ENCODE data around the gene GLG1. TPM values are rescaled to one million over a fixed set of nuclear protein-coding genes. Genes with fewer than 3 reads are reported as not detected.

The GLG1 gene
- polyA plus RNA-seq, 2 donors, result 17.9 to 20.6 TPM

DNA sequence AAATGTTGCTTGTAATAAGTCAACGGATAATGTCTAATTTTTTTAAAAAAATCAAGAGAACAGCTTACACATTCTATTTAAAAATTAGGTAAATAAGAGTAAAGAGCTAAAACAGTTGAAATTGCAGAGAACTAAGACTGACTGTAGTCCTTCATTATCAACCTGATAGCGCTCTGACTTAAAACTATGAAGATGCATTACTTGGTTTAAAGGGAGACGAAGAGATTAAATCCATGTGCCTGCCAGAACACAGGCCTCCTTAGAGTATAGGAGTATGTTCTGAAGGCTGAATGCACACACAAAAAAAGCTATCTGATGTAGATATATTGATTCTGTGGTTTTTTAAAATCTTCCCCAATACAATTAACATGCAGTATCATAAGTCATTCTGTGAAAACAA is 28.5 kb downstream of the GLG1 start:
- Histone ChIP-seq H3K27me3 (ENCODE audit: control insufficient read depth in 1 of 2, insufficient read depth in 2 of 2, low read length in 2 of 2) (no peaks in the 10 kb centered on the region), H3K27ac (ENCODE audit: low read depth in 2 of 2, low read length in 1 of 2) (no peak overlapping the region), H3K4me1 (ENCODE audit: control insufficient read depth in 2 of 2, insufficient read depth in 2 of 2, low read length in 1 of 2) (peaks cover 0 to 3% of the 10 kb centered on the region in 2 donors), H3K4me3 (ENCODE audit: low read depth in 1 of 2, low read length in 2 of 2) (no peak overlapping the region), H3K36me3 (ENCODE audit: control insufficient read depth in 2 of 2, insufficient read depth in 2 of 2, low read length in 1 of 2) (no peaks in the 10 kb centered on the region), H3K9me3 (ENCODE audit: control insufficient read depth in 2 of 2, insufficient read depth in 1 of 2, low read depth in 1 of 2, low read length in 1 of 2) (no peaks in the 10 kb centered on the region)
- 83 to 84% methylated on average over 3 of the region's 3 CpGs for WGBS, 2 donors

DNA sequence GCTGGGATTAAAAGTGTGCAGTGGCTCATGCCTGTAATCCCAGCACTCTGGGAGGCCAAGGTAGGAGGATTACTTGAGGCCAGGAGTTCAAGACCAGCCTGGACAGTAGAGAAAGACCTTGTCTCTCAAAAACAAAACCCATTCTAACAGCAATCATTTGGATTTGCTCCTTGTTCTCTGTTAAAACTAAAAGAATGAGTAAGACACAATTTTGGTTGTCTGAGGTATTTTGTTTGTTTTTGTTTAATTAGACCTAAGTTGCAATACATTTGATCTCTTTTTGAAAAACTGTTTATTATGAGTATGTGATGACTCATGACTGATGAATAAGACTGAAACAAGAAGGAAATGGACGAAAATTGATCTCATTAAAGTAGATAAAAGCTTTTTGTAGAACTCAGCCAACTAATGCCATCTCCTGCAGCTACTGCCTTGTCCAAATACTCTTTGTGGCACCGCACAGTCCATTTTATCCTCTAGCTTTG is 29.0 kb downstream of the GLG1 start:
- H3K4me1 ChIP-seq (ENCODE audit: control insufficient read depth in 2 of 2, insufficient read depth in 2 of 2, low read length in 1 of 2), result peaks cover 0 to 3% of the 10 kb centered on the region in 2 donors
- H3K4me3 ChIP-seq (ENCODE audit: low read depth in 1 of 2, low read length in 2 of 2), result no peak overlapping the region
- WGBS, 2 donors, result 38 to 40% methylated on average over 2 of the region's 2 CpGs
- no peaks in the 10 kb centered on the region for H3K36me3 ChIP-seq (ENCODE audit: control insufficient read depth in 2 of 2, insufficient read depth in 2 of 2, low read length in 1 of 2)
- H3K27me3 ChIP-seq (ENCODE audit: control insufficient read depth in 1 of 2, insufficient read depth in 2 of 2, low read length in 2 of 2), result no peaks in the 10 kb centered on the region
- no peaks in the 10 kb centered on the region for H3K9me3 ChIP-seq (ENCODE audit: control insufficient read depth in 2 of 2, insufficient read depth in 1 of 2, low read depth in 1 of 2, low read length in 1 of 2)
- H3K27ac ChIP-seq (ENCODE audit: low read depth in 2 of 2, low read length in 1 of 2), result no peak overlapping the region

DNA sequence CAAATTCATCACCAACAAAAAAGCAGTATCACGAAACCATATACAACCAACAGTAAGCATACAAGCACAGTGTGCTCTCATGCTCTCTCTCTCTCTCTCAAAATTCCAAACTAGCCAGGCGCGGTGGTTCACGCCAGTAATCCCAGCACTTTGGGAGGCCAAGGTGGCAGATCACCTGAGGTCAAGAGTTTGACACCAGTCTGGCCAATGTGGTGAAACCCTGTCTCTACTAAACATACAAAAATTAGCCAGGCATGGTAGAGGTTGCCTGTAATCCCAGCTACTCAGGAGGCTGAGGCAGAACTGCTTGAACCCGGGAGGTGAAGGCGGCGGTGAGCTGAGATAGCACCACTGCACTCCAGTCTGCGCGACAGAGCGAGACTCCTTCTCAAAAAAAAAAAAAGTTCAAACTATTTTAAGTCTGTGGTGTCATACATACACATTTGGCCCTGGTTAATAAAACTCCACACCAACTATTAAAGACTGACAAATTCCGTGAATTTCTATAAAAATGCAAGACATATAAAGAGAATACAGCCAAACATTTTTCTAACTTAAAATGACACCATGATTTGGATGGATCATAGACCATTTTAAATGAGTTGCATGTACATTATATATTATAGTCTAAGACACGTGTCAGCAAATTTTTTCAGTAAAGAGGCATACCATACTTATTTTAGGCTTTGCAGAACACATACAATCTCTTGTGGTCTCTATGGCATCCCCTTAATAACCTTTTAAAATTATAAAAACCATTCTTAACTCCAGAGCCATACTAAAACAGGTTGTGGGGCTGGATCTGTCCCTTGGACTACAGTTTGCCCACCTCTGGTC is 30.9 kb downstream of the GLG1 start:
- no peaks in the 10 kb centered on the region for H3K9me3 ChIP-seq (ENCODE audit: control insufficient read depth in 2 of 2, insufficient read depth in 1 of 2, low read depth in 1 of 2, low read length in 1 of 2)
- H3K27ac ChIP-seq (ENCODE audit: low read depth in 2 of 2, low read length in 1 of 2), result no peak overlapping the region
- peaks cover 0 to 3% of the 10 kb centered on the region in 2 donors for H3K4me1 ChIP-seq (ENCODE audit: control insufficient read depth in 2 of 2, insufficient read depth in 2 of 2, low read length in 1 of 2)
- H3K4me3 ChIP-seq (ENCODE audit: low read depth in 1 of 2, low read length in 2 of 2), result no peak overlapping the region
- H3K36me3 ChIP-seq (ENCODE audit: control insufficient read depth in 2 of 2, insufficient read depth in 2 of 2, low read length in 1 of 2), result no peaks in the 10 kb centered on the region
- no peaks in the 10 kb centered on the region for H3K27me3 ChIP-seq (ENCODE audit: control insufficient read depth in 1 of 2, insufficient read depth in 2 of 2, low read length in 2 of 2)
- WGBS, 2 donors, result 91 to 94% methylated on average over 12 of the region's 12 CpGs

DNA sequence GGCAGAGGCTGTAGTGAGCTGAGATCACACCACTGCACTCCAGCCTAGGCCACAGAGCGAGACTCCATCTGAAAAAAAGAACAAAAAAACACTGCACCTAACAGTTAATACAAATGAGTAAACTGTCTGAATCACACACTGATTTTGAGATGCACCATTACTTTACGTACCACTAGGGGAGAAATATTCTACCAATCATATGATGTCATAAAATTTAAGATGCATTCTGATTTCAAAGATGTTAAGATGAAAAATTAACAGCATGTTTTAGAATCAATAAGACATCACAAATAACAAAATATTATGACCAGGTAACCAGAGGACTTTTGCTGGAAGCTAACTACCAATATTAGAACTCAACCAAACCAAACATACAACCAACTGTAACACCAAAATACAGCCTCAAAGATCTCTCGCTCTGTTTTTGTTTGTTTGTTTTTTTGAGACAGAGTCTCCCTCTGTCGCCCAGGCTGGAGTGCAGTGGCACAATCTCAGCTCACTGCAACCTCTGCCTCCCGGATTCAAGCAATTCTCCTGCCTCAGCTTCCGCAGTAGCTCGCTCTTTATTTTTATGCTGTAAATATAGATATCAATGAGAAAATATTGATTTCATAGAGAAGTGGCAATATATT is 31.6 kb downstream of the GLG1 start:
- WGBS, 2 donors, result 91 to 95% methylated on average over 7 of the region's 7 CpGs
- Histone ChIP-seq H3K4me1 (ENCODE audit: control insufficient read depth in 2 of 2, insufficient read depth in 2 of 2, low read length in 1 of 2) (peaks cover 0 to 5% of the 10 kb centered on the region in 2 donors), H3K9me3 (ENCODE audit: control insufficient read depth in 2 of 2, insufficient read depth in 1 of 2, low read depth in 1 of 2, low read length in 1 of 2) (no peaks in the 10 kb centered on the region), H3K36me3 (ENCODE audit: control insufficient read depth in 2 of 2, insufficient read depth in 2 of 2, low read length in 1 of 2) (no peaks in the 10 kb centered on the region), H3K27me3 (ENCODE audit: control insufficient read depth in 1 of 2, insufficient read depth in 2 of 2, low read length in 2 of 2) (no peaks in the 10 kb centered on the region), H3K4me3 (ENCODE audit: low read depth in 1 of 2, low read length in 2 of 2) (no peak overlapping the region), H3K27ac (ENCODE audit: low read depth in 2 of 2, low read length in 1 of 2) (no peak overlapping the region)

DNA sequence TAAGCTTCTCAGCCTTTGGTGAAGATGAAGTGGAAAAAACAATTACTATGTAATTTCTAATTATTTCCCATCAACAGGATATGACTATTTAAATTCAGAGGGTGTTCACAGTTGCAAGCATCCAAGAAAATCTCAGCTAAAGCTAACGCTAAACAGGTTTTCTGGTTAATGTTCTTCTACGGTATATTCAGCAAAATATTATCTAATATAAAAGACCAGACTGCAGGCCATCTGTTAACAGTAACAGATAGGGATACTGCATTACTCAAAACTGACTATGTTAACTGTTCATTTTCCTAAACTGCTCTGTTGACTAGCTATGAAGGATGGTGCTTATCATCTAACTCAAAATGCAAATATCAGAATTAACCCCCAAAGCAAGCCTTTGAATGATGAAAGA is 32.8 kb downstream of the GLG1 start:
- Histone ChIP-seq H3K27ac (ENCODE audit: low read depth in 2 of 2, low read length in 1 of 2) (no peak overlapping the region), H3K4me1 (ENCODE audit: control insufficient read depth in 2 of 2, insufficient read depth in 2 of 2, low read length in 1 of 2) (peaks cover 0 to 5% of the 10 kb centered on the region in 2 donors), H3K36me3 (ENCODE audit: control insufficient read depth in 2 of 2, insufficient read depth in 2 of 2, low read length in 1 of 2) (no peaks in the 10 kb centered on the region), H3K27me3 (ENCODE audit: control insufficient read depth in 1 of 2, insufficient read depth in 2 of 2, low read length in 2 of 2) (no peaks in the 10 kb centered on the region), H3K4me3 (ENCODE audit: low read depth in 1 of 2, low read length in 2 of 2) (no peak overlapping the region), H3K9me3 (ENCODE audit: control insufficient read depth in 2 of 2, insufficient read depth in 1 of 2, low read depth in 1 of 2, low read length in 1 of 2) (no peaks in the 10 kb centered on the region)
- WGBS, 2 donors, result 76 to 82% methylated on average over 2 of the region's 2 CpGs

DNA sequence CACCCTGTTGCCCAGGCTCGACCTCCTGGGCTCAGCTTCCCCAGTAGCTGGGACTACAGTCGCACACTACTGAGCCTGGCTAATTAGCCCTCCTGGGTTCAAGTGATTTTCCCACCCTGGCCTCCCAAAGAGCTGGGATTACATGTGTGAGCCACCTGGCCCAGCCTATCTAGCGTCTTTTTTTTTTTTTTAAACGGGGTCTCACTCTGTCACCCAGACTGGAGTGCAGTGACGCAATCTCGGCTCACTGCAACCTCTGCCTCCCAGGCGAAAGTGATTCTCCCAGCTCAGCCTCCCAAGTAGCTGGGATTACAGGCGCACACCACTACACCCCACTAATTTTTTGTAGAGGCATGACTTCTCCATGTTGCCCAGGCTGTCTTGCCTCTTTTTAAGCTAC is 33.3 kb downstream of the GLG1 start:
- Histone ChIP-seq H3K27ac (ENCODE audit: low read depth in 2 of 2, low read length in 1 of 2) (no peak overlapping the region), H3K9me3 (ENCODE audit: control insufficient read depth in 2 of 2, insufficient read depth in 1 of 2, low read depth in 1 of 2, low read length in 1 of 2) (no peaks in the 10 kb centered on the region), H3K27me3 (ENCODE audit: control insufficient read depth in 1 of 2, insufficient read depth in 2 of 2, low read length in 2 of 2) (no peaks in the 10 kb centered on the region), H3K36me3 (ENCODE audit: control insufficient read depth in 2 of 2, insufficient read depth in 2 of 2, low read length in 1 of 2) (no peaks in the 10 kb centered on the region), H3K4me3 (ENCODE audit: low read depth in 1 of 2, low read length in 2 of 2) (no peak overlapping the region), H3K4me1 (ENCODE audit: control insufficient read depth in 2 of 2, insufficient read depth in 2 of 2, low read length in 1 of 2) (peaks cover 0 to 5% of the 10 kb centered on the region in 2 donors)
- WGBS, 2 donors, result 80 to 84% methylated on average over 8 of the region's 8 CpGs

DNA sequence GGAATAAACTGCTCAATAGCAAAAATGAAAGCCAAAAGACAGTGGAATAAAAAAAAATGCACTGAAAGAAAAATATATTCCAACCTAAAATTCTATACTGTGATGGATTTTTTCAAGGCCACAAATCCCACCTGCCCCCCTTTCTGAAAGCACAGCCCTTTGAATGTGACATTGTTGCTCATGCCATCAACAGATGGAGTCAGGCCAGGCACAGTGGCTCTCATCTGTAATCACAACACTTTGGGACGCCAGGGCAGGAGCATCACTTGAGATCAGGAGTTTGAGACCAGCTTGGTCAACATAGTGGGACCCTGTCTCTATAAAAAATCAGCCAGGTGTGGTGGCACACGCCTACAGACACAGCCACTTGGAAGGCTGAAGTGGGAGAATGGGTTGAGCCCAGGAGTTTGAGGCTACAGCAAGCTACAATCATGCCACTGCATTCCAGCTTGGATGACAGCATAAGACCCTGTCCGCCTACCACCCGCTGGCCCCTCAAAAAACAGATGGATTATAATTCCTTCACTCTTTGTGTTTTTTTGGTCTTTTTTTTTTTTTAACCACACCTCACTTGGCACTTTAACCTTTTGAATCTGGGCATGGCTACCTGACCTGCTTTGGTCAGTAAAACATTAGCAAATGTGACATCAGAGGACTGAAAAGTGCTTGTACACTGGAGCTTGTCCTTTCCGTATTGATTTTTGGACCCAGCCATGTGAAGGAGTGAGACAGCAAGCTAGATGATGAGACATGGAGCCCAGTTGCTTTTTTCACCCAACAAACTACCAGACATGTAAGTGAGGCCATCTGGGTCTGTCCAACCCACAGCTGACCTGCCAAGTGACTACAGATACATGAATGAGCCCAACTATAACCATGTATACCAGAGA is 36.3 kb downstream of the GLG1 start:
- no peaks in the 10 kb centered on the region for H3K9me3 ChIP-seq (ENCODE audit: control insufficient read depth in 2 of 2, insufficient read depth in 1 of 2, low read depth in 1 of 2, low read length in 1 of 2)
- no peaks in the 10 kb centered on the region for H3K27me3 ChIP-seq (ENCODE audit: control insufficient read depth in 1 of 2, insufficient read depth in 2 of 2, low read length in 2 of 2)
- H3K4me1 ChIP-seq (ENCODE audit: control insufficient read depth in 2 of 2, insufficient read depth in 2 of 2, low read length in 1 of 2), result peaks cover 0 to 3% of the 10 kb centered on the region in 2 donors
- H3K36me3 ChIP-seq (ENCODE audit: control insufficient read depth in 2 of 2, insufficient read depth in 2 of 2, low read length in 1 of 2), result no peaks in the 10 kb centered on the region
- 85 to 93% methylated on average over 5 of the region's 5 CpGs for WGBS, 2 donors
- no peak overlapping the region for H3K27ac ChIP-seq (ENCODE audit: low read depth in 2 of 2, low read length in 1 of 2)
- H3K4me3 ChIP-seq (ENCODE audit: low read depth in 1 of 2, low read length in 2 of 2), result no peak overlapping the region

DNA sequence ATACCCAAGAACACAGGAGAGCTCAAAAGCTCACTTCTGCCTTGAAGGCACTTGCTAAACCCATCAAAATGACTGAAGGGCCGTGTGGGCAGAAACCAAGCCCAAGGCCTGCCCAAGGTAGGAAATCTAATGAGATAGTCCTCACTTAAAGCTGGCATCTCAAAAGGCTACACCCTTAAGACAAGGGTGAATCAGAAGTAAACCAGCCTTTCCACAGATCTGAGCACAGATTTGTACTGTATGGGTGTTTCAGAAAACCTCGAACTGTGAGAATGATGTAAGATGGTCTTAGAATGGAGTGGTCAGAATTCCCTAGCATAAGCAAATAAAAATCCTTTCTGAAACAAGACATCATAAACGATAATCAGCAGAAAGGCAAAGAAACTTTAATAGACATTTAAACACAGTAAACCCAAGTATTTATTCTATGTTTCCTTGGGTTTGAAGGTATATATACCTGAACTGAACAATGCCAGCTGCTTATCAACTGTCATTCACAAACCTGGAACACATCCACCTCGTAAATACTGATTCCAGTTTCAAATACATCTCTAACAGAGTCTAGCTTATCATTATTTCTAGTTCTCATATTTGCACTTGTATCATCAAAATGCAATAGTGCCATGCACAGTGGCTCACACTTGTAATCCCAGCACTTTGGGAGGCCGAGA is 37.8 kb downstream of the GLG1 start:
- 67 to 81% methylated on average over 5 of the region's 5 CpGs for WGBS, 2 donors
- Histone ChIP-seq H3K4me1 (ENCODE audit: control insufficient read depth in 2 of 2, insufficient read depth in 2 of 2, low read length in 1 of 2) (peaks cover 0 to 3% of the 10 kb centered on the region in 2 donors), H3K27ac (ENCODE audit: low read depth in 2 of 2, low read length in 1 of 2) (no peak overlapping the region), H3K36me3 (ENCODE audit: control insufficient read depth in 2 of 2, insufficient read depth in 2 of 2, low read length in 1 of 2) (no peaks in the 10 kb centered on the region), H3K27me3 (ENCODE audit: control insufficient read depth in 1 of 2, insufficient read depth in 2 of 2, low read length in 2 of 2) (no peaks in the 10 kb centered on the region), H3K9me3 (ENCODE audit: control insufficient read depth in 2 of 2, insufficient read depth in 1 of 2, low read depth in 1 of 2, low read length in 1 of 2) (no peaks in the 10 kb centered on the region), H3K4me3 (ENCODE audit: low read depth in 1 of 2, low read length in 2 of 2) (no peak overlapping the region)

DNA sequence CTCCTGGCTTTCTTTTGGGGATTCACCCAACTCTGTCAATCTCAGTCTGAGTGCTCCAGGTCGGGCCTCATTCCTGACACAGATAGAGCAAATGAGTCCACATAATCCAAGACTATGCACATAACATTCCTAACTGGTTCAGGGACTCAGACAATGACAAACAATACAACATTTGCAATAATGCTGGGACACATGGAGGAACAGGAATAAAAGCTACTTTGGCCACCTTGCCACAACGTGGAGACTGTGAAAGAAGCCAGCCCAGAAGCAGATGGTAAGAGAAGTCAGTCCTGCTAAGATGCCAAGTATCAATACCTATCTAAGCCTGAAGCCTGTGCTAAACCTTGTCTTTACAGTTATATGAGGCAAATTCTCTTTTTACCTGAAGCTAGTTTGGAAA is 39.0 kb downstream of the GLG1 start:
- peaks cover 0 to 7% of the 10 kb centered on the region in 2 donors for H3K4me1 ChIP-seq (ENCODE audit: control insufficient read depth in 2 of 2, insufficient read depth in 2 of 2, low read length in 1 of 2)

More for the DNA sequence above, 39.0 kb downstream of the GLG1 start:
- Histone ChIP-seq H3K4me3 (ENCODE audit: low read depth in 1 of 2, low read length in 2 of 2) (no peak overlapping the region), H3K36me3 (ENCODE audit: control insufficient read depth in 2 of 2, insufficient read depth in 2 of 2, low read length in 1 of 2) (no peaks in the 10 kb centered on the region), H3K9me3 (ENCODE audit: control insufficient read depth in 2 of 2, insufficient read depth in 1 of 2, low read depth in 1 of 2, low read length in 1 of 2) (no peaks in the 10 kb centered on the region), H3K27me3 (ENCODE audit: control insufficient read depth in 1 of 2, insufficient read depth in 2 of 2, low read length in 2 of 2) (no peaks in the 10 kb centered on the region), H3K27ac (ENCODE audit: low read depth in 2 of 2, low read length in 1 of 2) (no peak overlapping the region)
- 86 to 90% methylated on average over 2 of the region's 2 CpGs for WGBS, 2 donors

All from esophagus (tissue), 2 donors.